ENCODE results near the gene VPS18.

DNA sequence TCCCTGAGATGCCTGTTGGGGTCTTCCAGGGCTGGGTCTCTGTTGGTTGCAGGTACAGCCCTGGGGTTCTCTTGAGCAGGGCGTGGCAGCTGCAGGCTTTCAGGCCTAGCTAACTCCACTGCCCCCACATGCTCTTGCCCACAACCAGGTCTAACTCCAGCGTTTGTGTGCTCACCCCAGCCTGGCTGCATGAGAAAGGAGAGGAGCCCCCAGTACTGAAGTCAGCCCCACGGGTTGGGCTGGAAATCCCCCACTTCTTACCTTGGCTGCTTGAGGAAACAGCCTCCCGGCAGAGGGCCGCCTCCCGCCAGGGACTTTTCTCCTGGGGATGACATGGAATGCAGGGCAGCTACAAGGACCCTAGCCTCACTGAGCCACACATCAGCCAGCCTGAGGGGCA lies 18.2 kb downstream of the VPS18 start:
- TF ChIP-seq POLR2A (IDR thresholded peaks at IDR 0.05; ENCODE audit: low read length), result no peak
- TF ChIP-seq GATA1 (IDR thresholded peaks at IDR 0.05; ENCODE audit: low read depth, low read length), result no peak
